IMR-90 (cell line): Measurements from ENCODE around the gene SVEP1.
A peak's percentile ranks its signal among the peaks of the same experiment; 100 is the strongest.

Experiments
- CEBPB ChIP-seq: IDR thresholded peaks from 2 replicates; pipeline ENCODE4 v1.6.1; 2012; ENCODE audit warnings: low read depth, low read length, improper control_type of control experiment
- MAFK ChIP-seq: IDR thresholded peaks from 2 replicates; pipeline ENCODE4 v1.6.1; 2012; ENCODE audit warnings: low read depth, low read length, improper control_type of control experiment
- MAZ ChIP-seq: IDR thresholded peaks from 2 replicates; pipeline ENCODE4 v1.6.1; 2012; ENCODE audit warnings: low read depth, mild to moderate bottlenecking, low read length, improper control_type of control experiment, moderate library complexity, borderline replicate concordance
- MXI1 ChIP-seq: IDR thresholded peaks from 2 replicates; pipeline ENCODE4 v1.6.1; 2012; ENCODE audit warnings: low read depth, mild to moderate bottlenecking, low read length, moderate library complexity, borderline replicate concordance
- POLR2A ChIP-seq: IDR thresholded peaks from 2 replicates; pipeline ENCODE4 v1.6.1; 2012; ENCODE audit warnings: mild to moderate bottlenecking, low read depth, low read length
- RAD21 ChIP-seq: IDR thresholded peaks from 2 replicates; pipeline ENCODE4 v1.6.1; 2012; ENCODE audit warnings: low read length, improper control_type of control experiment
- RCOR1 ChIP-seq: IDR thresholded peaks from 2 replicates; pipeline ENCODE4 v1.6.1; 2012; ENCODE audit warnings: mild to moderate bottlenecking, low read length, improper control_type of control experiment; ENCODE audit not compliant: insufficient replicate concordance
- RFX5 ChIP-seq: IDR thresholded peaks from 2 replicates; pipeline ENCODE4 v1.8.0; 2012; ENCODE audit warnings: low read depth, mild to moderate bottlenecking, low read length, moderate library complexity
- SMC3 ChIP-seq: fragments of 150-350 bp; IDR thresholded peaks from 2 replicates; pipeline ENCODE4 v1.6.1; 2016; ENCODE audit warnings: low read depth, mild to moderate bottlenecking, antibody characterized with exemption, low read length, moderate library complexity
- TF ChIP-seq, protein P1 (sequence below): fragments of 150-350 bp; IDR thresholded peaks from 2 replicates; pipeline ENCODE4 v1.6.1; 2016; ENCODE audit warnings: low read depth, mild to moderate bottlenecking, low read length, moderate library complexity, borderline replicate concordance
- TF ChIP-seq, protein P2 (sequence below): conservative IDR thresholded peaks from 2 replicates; pipeline ENCODE4 v1.5.1; 2012; ENCODE audit warnings: mild to moderate bottlenecking, low read depth, low read length, improper control_type of control experiment

GRCh38 chr9:110487196-110487595, 92.3 kb downstream of the SVEP1 start:
- TF ChIP-seq, protein P1, sequence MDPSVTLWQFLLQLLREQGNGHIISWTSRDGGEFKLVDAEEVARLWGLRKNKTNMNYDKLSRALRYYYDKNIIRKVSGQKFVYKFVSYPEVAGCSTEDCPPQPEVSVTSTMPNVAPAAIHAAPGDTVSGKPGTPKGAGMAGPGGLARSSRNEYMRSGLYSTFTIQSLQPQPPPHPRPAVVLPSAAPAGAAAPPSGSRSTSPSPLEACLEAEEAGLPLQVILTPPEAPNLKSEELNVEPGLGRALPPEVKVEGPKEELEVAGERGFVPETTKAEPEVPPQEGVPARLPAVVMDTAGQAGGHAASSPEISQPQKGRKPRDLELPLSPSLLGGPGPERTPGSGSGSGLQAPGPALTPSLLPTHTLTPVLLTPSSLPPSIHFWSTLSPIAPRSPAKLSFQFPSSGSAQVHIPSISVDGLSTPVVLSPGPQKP = no peak
- TF ChIP-seq MXI1 (no peak), CEBPB (0 out of 2 replicates have a peak, but pooled peaks have one; percentile 4), RAD21 (no peak), POLR2A (no peak), SMC3 (no peak), MAFK (no peak), RCOR1 (no peak), MAZ (no peak), RFX5 (no peak)
- TF ChIP-seq, protein P2, sequence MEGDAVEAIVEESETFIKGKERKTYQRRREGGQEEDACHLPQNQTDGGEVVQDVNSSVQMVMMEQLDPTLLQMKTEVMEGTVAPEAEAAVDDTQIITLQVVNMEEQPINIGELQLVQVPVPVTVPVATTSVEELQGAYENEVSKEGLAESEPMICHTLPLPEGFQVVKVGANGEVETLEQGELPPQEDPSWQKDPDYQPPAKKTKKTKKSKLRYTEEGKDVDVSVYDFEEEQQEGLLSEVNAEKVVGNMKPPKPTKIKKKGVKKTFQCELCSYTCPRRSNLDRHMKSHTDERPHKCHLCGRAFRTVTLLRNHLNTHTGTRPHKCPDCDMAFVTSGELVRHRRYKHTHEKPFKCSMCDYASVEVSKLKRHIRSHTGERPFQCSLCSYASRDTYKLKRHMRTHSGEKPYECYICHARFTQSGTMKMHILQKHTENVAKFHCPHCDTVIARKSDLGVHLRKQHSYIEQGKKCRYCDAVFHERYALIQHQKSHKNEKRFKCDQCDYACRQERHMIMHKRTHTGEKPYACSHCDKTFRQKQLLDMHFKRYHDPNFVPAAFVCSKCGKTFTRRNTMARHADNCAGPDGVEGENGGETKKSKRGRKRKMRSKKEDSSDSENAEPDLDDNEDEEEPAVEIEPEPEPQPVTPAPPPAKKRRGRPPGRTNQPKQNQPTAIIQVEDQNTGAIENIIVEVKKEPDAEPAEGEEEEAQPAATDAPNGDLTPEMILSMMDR = no peak
